NT2/D1 (cell line): ENCODE measurements around the gene SPATA19.

Experiments
- DNase-seq: peaks from one replicate; pipeline ENCODE4 v3.0.0-alpha.2; 2011; ENCODE audit warnings: low read depth, low spot score
- H3K27me3 ChIP-seq: 2 replicates; pipeline ENCODE4 v1.6.0; 2011; ENCODE audit warnings: mild to moderate bottlenecking; ENCODE audit not compliant: insufficient read length, insufficient read depth
- H3K36me3 ChIP-seq: 2 replicates; pipeline ENCODE4 v1.6.1; 2011; ENCODE audit warnings: mild to moderate bottlenecking, low read length, mixed read lengths; ENCODE audit not compliant: insufficient read depth, insufficient read length
- H3K4me1 ChIP-seq: 2 replicates; pipeline ENCODE4 v1.5.1; 2011; ENCODE audit not compliant: insufficient read depth, insufficient read length
- H3K4me3 ChIP-seq: 2 replicates; pipeline ENCODE4 v1.5.1; 2011; ENCODE audit warnings: low read depth; ENCODE audit not compliant: insufficient read length
- H3K9ac ChIP-seq: 2 replicates; pipeline ENCODE4 v1.6.0; 2011; ENCODE audit warnings: low read depth; ENCODE audit not compliant: insufficient read length
- H3K9me3 ChIP-seq: 2 replicates; pipeline ENCODE4 v1.5.1; 2011; ENCODE audit warnings: mild to moderate bottlenecking, low read length; ENCODE audit not compliant: insufficient read depth
- SUZ12 ChIP-seq: IDR thresholded peaks from 2 replicates; pipeline ENCODE4 v1.6.1; 2011; ENCODE audit not compliant: insufficient read length, insufficient read depth; ENCODE audit errors: extremely low read depth
- YY1 ChIP-seq: IDR thresholded peaks from 2 replicates; pipeline ENCODE4 v1.6.1; 2011; ENCODE audit not compliant: insufficient read length, insufficient read depth
- ZNF274 ChIP-seq: IDR thresholded peaks from 2 replicates; pipeline ENCODE4 v1.6.1; 2011; ENCODE audit warnings: mild to moderate bottlenecking, low read depth, low read length

The SPATA19 gene

DNA sequence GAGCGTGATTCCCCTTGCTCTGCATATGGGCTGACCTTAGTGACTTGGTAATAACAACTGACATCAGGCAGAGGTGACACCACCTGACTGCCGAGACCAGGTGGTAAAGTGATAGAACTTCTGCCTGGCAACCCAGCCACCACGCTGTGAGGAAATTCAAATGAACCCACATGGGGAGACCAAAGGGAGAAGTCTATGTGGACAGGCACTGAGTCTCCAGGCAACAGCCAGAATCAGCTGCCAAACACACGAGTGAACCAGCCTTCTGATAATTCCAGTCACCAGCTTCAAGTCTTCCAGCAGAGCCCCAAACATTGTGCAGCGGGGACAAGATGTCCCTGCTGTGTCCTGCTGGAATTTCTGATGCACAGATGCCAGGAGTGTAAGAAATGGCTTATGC lies 29.7 kb downstream of the SPATA19 start:
- Histone ChIP-seq H3K9me3 (no peaks in the 10 kb centered on the region), H3K4me1 (peaks cover 2% of the 10 kb centered on the region), H3K36me3 (no peaks in the 10 kb centered on the region), H3K27me3 (no peaks in the 10 kb centered on the region), H3K4me3 (no peak overlapping the region), H3K9ac (no peak overlapping the region)
- TF ChIP-seq SUZ12 (no peak), ZNF274 (no peak), YY1 (no peak)
- DNase-seq: no peak

DNA sequence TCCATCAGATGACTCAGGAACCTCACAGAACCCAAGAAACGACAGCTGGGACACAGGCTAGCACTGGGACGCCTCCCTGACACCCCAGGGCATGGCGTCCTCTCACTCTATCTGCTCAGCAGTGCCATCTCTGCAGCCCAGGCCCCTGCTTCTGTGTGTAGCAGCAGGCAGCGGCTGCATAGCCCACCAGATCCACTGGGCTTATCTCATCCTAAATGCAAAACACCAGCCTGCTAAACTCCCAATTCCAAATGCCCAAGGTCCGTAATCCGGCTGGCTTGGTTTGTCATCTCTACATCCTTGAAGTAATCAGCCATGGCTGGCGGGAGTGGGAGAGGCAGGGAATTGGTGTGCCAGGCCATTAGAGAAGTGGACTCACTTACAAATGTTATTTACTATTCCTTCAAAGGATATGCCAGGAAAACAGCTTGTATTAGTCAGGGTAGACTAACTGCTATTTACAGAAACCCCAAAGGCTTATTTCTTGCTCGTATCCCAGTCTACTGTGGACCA lies 30.7 kb downstream of the SPATA19 start:
- Histone ChIP-seq H3K36me3 (no peaks in the 10 kb centered on the region), H3K4me3 (no peak overlapping the region), H3K27me3 (no peaks in the 10 kb centered on the region), H3K4me1 (peaks cover 2% of the 10 kb centered on the region), H3K9me3 (no peaks in the 10 kb centered on the region), H3K9ac (no peak overlapping the region)
- TF ChIP-seq SUZ12 (no peak), YY1 (no peak), ZNF274 (no peak)
- no peak for DNase-seq

DNA sequence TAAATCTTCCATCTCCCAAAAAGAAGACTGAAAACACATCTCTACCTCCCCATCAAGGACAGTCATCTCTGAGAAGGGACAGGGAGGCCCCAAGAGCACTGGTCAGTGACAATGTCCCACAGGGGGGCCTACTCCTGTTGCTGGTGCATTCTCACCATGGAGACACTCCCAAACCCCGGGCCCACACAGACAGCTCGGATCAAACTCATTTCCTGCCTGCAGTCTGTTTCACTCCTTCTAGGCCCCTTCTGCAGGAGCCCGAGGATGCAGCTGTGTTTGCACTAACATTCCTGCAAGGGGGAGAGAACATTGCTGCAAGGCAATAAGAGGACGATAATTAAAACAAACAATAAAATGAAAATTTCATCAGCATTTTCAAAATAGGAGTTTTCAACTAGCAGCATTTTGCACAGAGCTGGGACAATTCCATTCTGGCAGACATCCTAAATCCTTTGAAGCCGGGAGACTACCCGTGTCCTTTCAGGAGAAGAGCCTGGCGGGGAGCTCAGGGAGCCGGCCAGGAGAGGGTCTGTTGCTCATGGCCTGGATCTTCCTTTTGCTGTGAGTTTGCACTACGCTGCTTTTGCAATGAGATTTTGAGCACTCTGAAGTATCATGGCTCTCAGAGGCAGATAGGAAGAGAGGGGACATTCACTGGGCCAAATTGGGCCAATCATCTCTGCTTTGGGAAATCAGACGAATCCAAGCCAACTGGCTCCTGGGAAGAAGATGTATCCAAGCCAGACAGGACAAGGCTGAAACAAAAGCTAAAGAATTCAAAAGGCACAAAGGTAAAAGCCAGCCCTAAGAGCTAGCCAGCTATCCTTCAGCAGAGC lies 33.2 kb downstream of the SPATA19 start:
- TF ChIP-seq YY1: no peak
- TF ChIP-seq ZNF274: no peak
- no peak for TF ChIP-seq SUZ12
- Histone ChIP-seq H3K9me3 (no peaks in the 10 kb centered on the region), H3K9ac (no peak overlapping the region), H3K27me3 (no peaks in the 10 kb centered on the region), H3K4me3 (no peak overlapping the region), H3K36me3 (no peaks in the 10 kb centered on the region), H3K4me1 (peaks cover 5% of the 10 kb centered on the region)
- DNase-seq: no peak

DNA sequence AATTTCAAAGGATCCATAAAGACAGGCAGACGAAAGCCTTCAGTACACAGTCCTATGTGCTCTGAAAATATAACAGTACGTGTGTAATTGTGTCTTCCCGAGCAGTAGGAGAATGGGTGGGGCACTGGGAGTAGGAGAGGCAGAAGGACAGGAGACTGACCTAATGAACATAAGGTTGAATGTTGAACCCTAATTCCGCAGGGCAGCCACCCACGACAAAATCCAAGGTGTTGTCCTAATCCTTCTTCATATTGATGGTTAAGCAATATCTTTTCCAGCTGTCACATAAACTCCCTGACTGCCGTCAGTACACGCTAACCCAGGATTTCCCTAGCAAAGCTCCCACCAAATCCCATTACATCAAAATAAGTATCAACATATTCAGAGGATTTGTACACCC lies 34.5 kb downstream of the SPATA19 start:
- H3K4me3 ChIP-seq: no peak overlapping the region
- H3K9me3 ChIP-seq: no peaks in the 10 kb centered on the region
- no peaks in the 10 kb centered on the region for H3K27me3 ChIP-seq
- no peak for DNase-seq
- no peaks in the 10 kb centered on the region for H3K36me3 ChIP-seq
- H3K4me1 ChIP-seq: peaks cover 5% of the 10 kb centered on the region
- no peak overlapping the region for H3K9ac ChIP-seq
- TF ChIP-seq YY1: no peak
- no peak for TF ChIP-seq SUZ12
- TF ChIP-seq ZNF274: no peak

DNA sequence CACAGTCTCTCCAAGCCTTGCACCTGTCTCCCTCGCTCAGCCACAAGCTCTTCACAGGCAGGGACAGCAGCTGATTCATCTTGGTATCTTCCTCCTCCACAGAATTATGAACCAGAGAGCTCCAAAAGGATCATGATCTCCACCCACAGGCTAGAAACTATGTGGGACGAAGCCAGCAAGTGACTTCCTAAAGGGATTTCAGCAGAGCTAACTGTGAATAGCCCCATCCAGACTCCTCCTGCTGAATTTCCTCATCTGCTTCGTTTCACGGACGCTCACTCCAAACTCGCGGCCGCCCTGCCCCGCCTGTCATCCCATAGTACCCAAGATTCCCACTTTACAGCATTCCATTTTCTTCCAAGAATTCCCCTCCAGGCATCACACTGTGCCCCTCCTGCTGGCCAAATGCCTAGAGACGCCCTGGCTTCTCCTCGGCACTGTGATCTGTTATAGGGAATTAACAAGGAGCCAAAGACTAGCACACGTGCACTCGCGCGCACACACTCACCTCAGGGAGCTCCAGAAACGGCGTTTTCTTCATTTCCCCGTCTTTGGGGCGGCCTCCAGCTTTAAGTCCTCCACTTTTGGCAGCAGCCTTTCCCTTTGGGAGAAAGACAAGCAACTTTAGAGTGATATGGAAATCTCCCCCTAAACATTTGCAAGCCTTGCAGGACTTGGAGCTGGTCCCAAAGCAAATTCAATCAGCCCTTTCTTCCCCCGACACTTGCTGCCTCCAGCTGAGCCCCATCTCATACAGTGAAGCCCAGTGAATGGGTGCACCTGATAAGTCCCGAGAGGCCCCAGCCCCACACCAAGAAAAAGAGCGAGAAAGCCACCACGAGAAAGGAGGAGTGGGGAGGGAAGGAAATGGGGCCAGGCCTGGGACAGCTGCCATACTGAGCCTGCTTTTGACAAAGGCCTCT lies 35.5 kb downstream of the SPATA19 start:
- H3K4me1 ChIP-seq: peaks cover 5% of the 10 kb centered on the region
- H3K27me3 ChIP-seq: no peaks in the 10 kb centered on the region
- H3K36me3 ChIP-seq: no peaks in the 10 kb centered on the region
- H3K9ac ChIP-seq: peak overlapping the region; percentile 26
- no peaks in the 10 kb centered on the region for H3K9me3 ChIP-seq
- no peak for TF ChIP-seq ZNF274
- no peak for TF ChIP-seq YY1
- no peak for TF ChIP-seq SUZ12
- H3K4me3 ChIP-seq: no peak overlapping the region
- DNase-seq: peak; percentile 22

DNA sequence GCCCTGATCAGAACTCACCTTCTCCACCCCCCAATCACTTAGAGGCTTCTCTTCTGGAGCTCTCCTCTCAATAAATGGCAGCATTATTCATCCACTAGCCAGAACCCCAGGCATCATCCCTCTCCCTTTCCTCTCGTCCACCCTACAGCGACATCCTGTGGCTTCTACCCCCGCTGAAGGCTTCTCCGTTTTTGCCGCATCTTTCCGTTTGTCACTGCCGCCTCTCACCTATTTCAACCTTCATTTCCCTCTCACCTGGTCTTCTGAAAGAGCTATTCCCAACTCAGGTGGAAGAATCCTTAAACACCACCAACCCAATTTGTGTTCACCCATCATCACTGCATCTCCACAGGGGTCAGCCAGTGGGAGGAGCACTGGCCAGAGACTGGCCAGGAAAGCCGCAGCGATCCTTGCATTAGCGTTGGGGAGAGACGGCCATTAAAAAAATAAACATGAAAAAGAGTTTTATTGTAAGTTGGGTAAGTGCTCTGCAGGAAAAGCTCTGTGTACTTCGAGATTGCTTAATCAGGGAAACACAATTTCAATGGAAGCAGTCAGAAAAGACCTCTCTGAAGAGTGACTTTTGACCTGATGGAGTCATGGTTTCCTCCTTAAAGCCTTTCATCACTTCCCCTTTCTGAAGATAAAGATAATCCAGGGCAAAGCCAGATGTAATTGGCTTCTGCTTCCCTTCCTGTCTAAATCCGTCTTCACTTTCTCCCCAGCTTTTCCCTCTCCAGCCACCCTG lies 36.7 kb downstream of the SPATA19 start:
- Histone ChIP-seq H3K9ac (no peak overlapping the region), H3K9me3 (no peaks in the 10 kb centered on the region), H3K36me3 (no peaks in the 10 kb centered on the region), H3K4me1 (peaks cover 5% of the 10 kb centered on the region), H3K27me3 (no peaks in the 10 kb centered on the region), H3K4me3 (no peak overlapping the region)
- TF ChIP-seq ZNF274 (no peak), SUZ12 (no peak), YY1 (no peak)
- no peak for DNase-seq

DNA sequence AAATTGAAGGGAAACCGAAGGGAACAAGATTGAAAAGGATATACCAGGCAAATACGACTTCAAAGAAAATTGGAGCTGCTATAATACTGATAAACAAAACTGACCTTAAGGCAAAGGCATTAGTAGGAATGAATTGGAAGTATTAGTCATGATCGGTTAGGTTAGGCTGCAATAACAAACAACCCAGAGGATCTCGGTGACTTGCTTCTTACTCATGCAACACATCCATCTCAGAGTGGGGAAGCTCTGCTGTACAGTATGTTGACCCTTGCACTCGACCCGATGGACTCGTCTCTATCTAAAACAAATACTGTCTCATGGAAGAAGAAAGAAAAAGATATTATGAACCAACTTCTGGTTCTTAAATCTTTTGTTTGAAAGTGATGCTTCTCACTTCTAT lies 42.3 kb downstream of the SPATA19 start:
- Histone ChIP-seq H3K4me3 (no peak overlapping the region), H3K9ac (no peak overlapping the region), H3K36me3 (no peaks in the 10 kb centered on the region), H3K4me1 (no peaks in the 10 kb centered on the region), H3K9me3 (peaks cover 11% of the 10 kb centered on the region; the same call in 1 of the 2 replicates), H3K27me3 (no peaks in the 10 kb centered on the region)
- TF ChIP-seq YY1 (no peak), SUZ12 (no peak), ZNF274 (no peak)
- no peak for DNase-seq
